ENCODE data around the gene CDX2.

The CDX2 gene

GRCh38 chr13:27921961-27922882 is 46.9 kb downstream of the CDX2 start:
- H3K27ac ChIP-seq (replicated peaks) = no peak overlapping the region
- DNase-seq (ENCODE audit: low read depth in 1 of 2, low spot score in 1 of 2) = no peak
- TF ChIP-seq POLR2AphosphoS5 (IDR thresholded peaks at IDR 0.05; ENCODE audit: low read depth) (no peak), SPI1 (IDR thresholded peaks at IDR 0.05; ENCODE audit: borderline replicate concordance, low read depth) (no peak), GABPA (IDR thresholded peaks at IDR 0.05; ENCODE audit: low read depth) (no peak), CTCF (IDR thresholded peaks at IDR 0.05; ENCODE audit: insufficient read depth, low read length) (no peak)
- TF ChIP-seq, protein P1, sequence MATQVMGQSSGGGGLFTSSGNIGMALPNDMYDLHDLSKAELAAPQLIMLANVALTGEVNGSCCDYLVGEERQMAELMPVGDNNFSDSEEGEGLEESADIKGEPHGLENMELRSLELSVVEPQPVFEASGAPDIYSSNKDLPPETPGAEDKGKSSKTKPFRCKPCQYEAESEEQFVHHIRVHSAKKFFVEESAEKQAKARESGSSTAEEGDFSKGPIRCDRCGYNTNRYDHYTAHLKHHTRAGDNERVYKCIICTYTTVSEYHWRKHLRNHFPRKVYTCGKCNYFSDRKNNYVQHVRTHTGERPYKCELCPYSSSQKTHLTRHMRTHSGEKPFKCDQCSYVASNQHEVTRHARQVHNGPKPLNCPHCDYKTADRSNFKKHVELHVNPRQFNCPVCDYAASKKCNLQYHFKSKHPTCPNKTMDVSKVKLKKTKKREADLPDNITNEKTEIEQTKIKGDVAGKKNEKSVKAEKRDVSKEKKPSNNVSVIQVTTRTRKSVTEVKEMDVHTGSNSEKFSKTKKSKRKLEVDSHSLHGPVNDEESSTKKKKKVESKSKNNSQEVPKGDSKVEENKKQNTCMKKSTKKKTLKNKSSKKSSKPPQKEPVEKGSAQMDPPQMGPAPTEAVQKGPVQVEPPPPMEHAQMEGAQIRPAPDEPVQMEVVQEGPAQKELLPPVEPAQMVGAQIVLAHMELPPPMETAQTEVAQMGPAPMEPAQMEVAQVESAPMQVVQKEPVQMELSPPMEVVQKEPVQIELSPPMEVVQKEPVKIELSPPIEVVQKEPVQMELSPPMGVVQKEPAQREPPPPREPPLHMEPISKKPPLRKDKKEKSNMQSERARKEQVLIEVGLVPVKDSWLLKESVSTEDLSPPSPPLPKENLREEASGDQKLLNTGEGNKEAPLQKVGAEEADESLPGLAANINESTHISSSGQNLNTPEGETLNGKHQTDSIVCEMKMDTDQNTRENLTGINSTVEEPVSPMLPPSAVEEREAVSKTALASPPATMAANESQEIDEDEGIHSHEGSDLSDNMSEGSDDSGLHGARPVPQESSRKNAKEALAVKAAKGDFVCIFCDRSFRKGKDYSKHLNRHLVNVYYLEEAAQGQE (IDR thresholded peaks at IDR 0.05; ENCODE audit: insufficient replicate concordance, low read depth) = no peak
- H3K27me3 ChIP-seq (ENCODE audit: insufficient read depth, poor library complexity, severe bottlenecking) = peaks cover 96% of the 10 kb centered on the region
- H3K4me3 ChIP-seq (replicated peaks; ENCODE audit: insufficient read depth, low read length) = no peak overlapping the region

- H3K27me3 ChIP-seq (ENCODE audit: insufficient read depth, poor library complexity, severe bottlenecking) = peaks cover 96% of the 10 kb centered on the region
- peak in 1 of 2 experiments; percentile 14 for DNase-seq (ENCODE audit: low read depth in 1 of 2, low spot score in 1 of 2)
- TF ChIP-seq GABPA (IDR thresholded peaks at IDR 0.05; ENCODE audit: low read depth) (no peak), SPI1 (IDR thresholded peaks at IDR 0.05; ENCODE audit: borderline replicate concordance, low read depth) (no peak), CTCF (IDR thresholded peaks at IDR 0.05; ENCODE audit: insufficient read depth, low read length) (no peak), POLR2AphosphoS5 (IDR thresholded peaks at IDR 0.05; ENCODE audit: low read depth) (no peak)
- TF ChIP-seq, protein P1 (IDR thresholded peaks at IDR 0.05; ENCODE audit: insufficient replicate concordance, low read depth) = no peak
- peak overlapping the region; percentile 43 for H3K4me3 ChIP-seq (replicated peaks; ENCODE audit: insufficient read depth, low read length)
- H3K27ac ChIP-seq (replicated peaks) = no peak overlapping the region
Observed at GRCh38 chr13:27921421-27921960, 47.6 kb downstream of the CDX2 start.

- Histone ChIP-seq H3K4me3 (replicated peaks; ENCODE audit: insufficient read depth, low read length) (peak overlapping the region; percentile 43), H3K27ac (replicated peaks) (no peak overlapping the region), H3K27me3 (ENCODE audit: insufficient read depth, poor library complexity, severe bottlenecking) (peaks cover 96% of the 10 kb centered on the region)
- DNase-seq (ENCODE audit: low read depth in 1 of 2, low spot score in 1 of 2) = peak in 1 of 2 experiments; percentile 16
- TF ChIP-seq, protein P1 (IDR thresholded peaks at IDR 0.05; ENCODE audit: insufficient replicate concordance, low read depth) = no peak
- TF ChIP-seq SPI1 (IDR thresholded peaks at IDR 0.05; ENCODE audit: borderline replicate concordance, low read depth) = no peak
- TF ChIP-seq GABPA (IDR thresholded peaks at IDR 0.05; ENCODE audit: low read depth) = no peak
- TF ChIP-seq CTCF (IDR thresholded peaks at IDR 0.05; ENCODE audit: insufficient read depth, low read length) = no peak
- TF ChIP-seq POLR2AphosphoS5 (IDR thresholded peaks at IDR 0.05; ENCODE audit: low read depth) = no peak
Observed at GRCh38 chr13:27920677-27921420, 48.3 kb downstream of the CDX2 start.
